CD4-positive, alpha-beta T cell (primary cell): ENCODE data around the gene NCR3LG1. TPM values are rescaled to one million over a fixed set of nuclear protein-coding genes. Genes with fewer than 3 reads are reported as not detected.
A peak's percentile ranks its signal among the peaks of the same experiment; 100 is the strongest.

Source experiments
- ATAC-seq: fragments of 200-7000 bp; cut with Tn5 transposase; one replicate; pipeline ENCODE4 v1.10.0; 2022; ENCODE audit warnings: mild to moderate bottlenecking; ENCODE audit not compliant: poor library complexity
- CTCF ChIA-PET: fragments of 350-600 bp; sonication (Branson Sonifier 250); formaldehyde crosslinking; loops from one replicate; lab custom pipeline; 2021; ENCODE audit warnings: antibody characterized with exemption, inconsistent platforms; lab: Charles Lee
- POLR2A ChIA-PET: fragments of 350-600 bp; sonication (Branson Sonifier 250); formaldehyde crosslinking; loops from one replicate; lab custom pipeline; 2021; ENCODE audit warnings: antibody characterized with exemption, inconsistent platforms; lab: Charles Lee
- DNase-seq, 14 experiments: peaks; one replicate each; pipeline ENCODE4 v3.0.0-alpha.2; 2013 to 2020; ENCODE audit warnings: mixed read lengths in 2 of 14
- H3K27ac ChIP-seq, 2 donors: one replicate each; pipeline versions ENCODE4 v1.5.1 to v1.7.0; 2013; ENCODE audit warnings: low read length in 2 of 2, low read depth in 1 of 2, mild to moderate bottlenecking in 1 of 2
- H3K27me3 ChIP-seq, 2 experiments: 1 replicate in 1 of 2; 2 replicates in 1 of 2; pipeline versions ENCODE4 v1.6.1 to v1.7.0; 2013; ENCODE audit warnings: low read length in 2 of 2, control low read depth in 1 of 2, mild to moderate bottlenecking in 1 of 2, moderate library complexity in 1 of 2; ENCODE audit not compliant: insufficient read depth in 2 of 2, control insufficient read depth in 1 of 2
- H3K36me3 ChIP-seq: one replicate; pipeline ENCODE4 v1.6.1; 2013; ENCODE audit warnings: low read length, control low read depth; ENCODE audit not compliant: insufficient read depth
- H3K4me1 ChIP-seq: one replicate; pipeline ENCODE4 v1.6.1; 2013; ENCODE audit warnings: low read length, control low read depth; ENCODE audit not compliant: insufficient read depth
- H3K4me3 ChIP-seq: one replicate; pipeline ENCODE4 v1.5.1; 2013; ENCODE audit warnings: mild to moderate bottlenecking, low read length, moderate library complexity
- H3K9me3 ChIP-seq, 2 experiments: 1 replicate in 1 of 2; 2 replicates in 1 of 2; pipeline versions ENCODE4 v1.6.1 to v1.7.0; 2013; ENCODE audit warnings: low read length in 2 of 2, mild to moderate bottlenecking in 2 of 2, control low read depth in 1 of 2, moderate library complexity in 1 of 2; ENCODE audit not compliant: control insufficient read depth in 1 of 2, insufficient read depth in 1 of 2
- H3K27ac Mint-ChIP-seq: one replicate; pipeline ENCODE4 v1.8.0; 2020; ENCODE audit warnings: mixed read lengths
- H3K27me3 Mint-ChIP-seq: one replicate; pipeline ENCODE4 v1.8.0; 2021; ENCODE audit warnings: mixed read lengths
- H3K36me3 Mint-ChIP-seq: one replicate; pipeline ENCODE4 v1.8.0; 2021; ENCODE audit warnings: low read depth, mixed read lengths
- H3K4me1 Mint-ChIP-seq: one replicate; pipeline ENCODE4 v1.8.0; 2021; ENCODE audit warnings: low read depth, mixed read lengths
- H3K4me3 Mint-ChIP-seq: one replicate; pipeline ENCODE4 v1.8.0; 2020; ENCODE audit warnings: mild to moderate bottlenecking, mixed read lengths
- H3K9me3 Mint-ChIP-seq: one replicate; pipeline ENCODE4 v1.8.0; 2020; ENCODE audit warnings: mixed read lengths
- intact Hi-C, 2 experiments: fragments of 100-400 bp; cut with DNase I in 1 of 2; cut with micrococcal nuclease in 1 of 2; formaldehyde crosslinking; loops; one replicate each; pipeline versions ENCODE4 v1.15.1 to v1.9.0; 2023 to 2025; cut with DNase I, micrococcal nuclease
- total RNA-seq, 174 experiments: library from RNA in 2 of 174; stranded (reverse) in 2 of 174; gene quantifications; one replicate each; pipeline ENCODE4 v1.2.3 and lab custom pipeline; 2021 to 2026
- TF ChIP-seq, protein P1 (sequence below): fragments of 200-600 bp; IDR thresholded peaks from one replicate; pipeline ENCODE4 v1.8.0; 2022; ENCODE audit warnings: antibody characterized with exemption, mild to moderate bottlenecking

NCR3LG1 gene
- total RNA-seq, 2 experiments from 2014 or later, result 2.2 to 2.4 TPM

- H3K4me3 ChIP-seq, result no peak overlapping the region
- no peaks in the 10 kb centered on the region for H3K27me3 ChIP-seq
- ChIA-PET CTCF (interaction anchor here (0.6 to 1.4 kb wide), 3 partner anchors 12 to 72 kb away, joined by 3 read pairs; no protein-coding TSS in a partner anchor), POLR2A (interaction anchor here (1.1 to 1.6 kb wide), 2 partner anchors 18 to 58 kb away, joined by 3 to 7 read pairs; no protein-coding TSS in a partner anchor)
- H3K4me1 Mint-ChIP-seq, result peaks cover 15% of the 10 kb centered on the region
- no peak overlapping the region for H3K27ac ChIP-seq
- peaks cover 24% of the 10 kb centered on the region for H3K36me3 ChIP-seq
- H3K4me3 Mint-ChIP-seq, result no peak overlapping the region
- no peaks in the 10 kb centered on the region for H3K9me3 Mint-ChIP-seq
- H3K4me1 ChIP-seq, result peaks cover 8% of the 10 kb centered on the region
- DNase-seq, result peak in 3 of 14 experiments; percentile 5 to 40 (median 20)
- no peaks in the 10 kb centered on the region for H3K9me3 ChIP-seq
- peak overlapping the region; percentile 85 for H3K27ac Mint-ChIP-seq
- TF ChIP-seq, protein P1, sequence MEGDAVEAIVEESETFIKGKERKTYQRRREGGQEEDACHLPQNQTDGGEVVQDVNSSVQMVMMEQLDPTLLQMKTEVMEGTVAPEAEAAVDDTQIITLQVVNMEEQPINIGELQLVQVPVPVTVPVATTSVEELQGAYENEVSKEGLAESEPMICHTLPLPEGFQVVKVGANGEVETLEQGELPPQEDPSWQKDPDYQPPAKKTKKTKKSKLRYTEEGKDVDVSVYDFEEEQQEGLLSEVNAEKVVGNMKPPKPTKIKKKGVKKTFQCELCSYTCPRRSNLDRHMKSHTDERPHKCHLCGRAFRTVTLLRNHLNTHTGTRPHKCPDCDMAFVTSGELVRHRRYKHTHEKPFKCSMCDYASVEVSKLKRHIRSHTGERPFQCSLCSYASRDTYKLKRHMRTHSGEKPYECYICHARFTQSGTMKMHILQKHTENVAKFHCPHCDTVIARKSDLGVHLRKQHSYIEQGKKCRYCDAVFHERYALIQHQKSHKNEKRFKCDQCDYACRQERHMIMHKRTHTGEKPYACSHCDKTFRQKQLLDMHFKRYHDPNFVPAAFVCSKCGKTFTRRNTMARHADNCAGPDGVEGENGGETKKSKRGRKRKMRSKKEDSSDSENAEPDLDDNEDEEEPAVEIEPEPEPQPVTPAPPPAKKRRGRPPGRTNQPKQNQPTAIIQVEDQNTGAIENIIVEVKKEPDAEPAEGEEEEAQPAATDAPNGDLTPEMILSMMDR, result no peak
- intact Hi-C loops, result no loop called here
- H3K27me3 Mint-ChIP-seq, result no peaks in the 10 kb centered on the region
- H3K36me3 Mint-ChIP-seq, result peaks cover 56% of the 10 kb centered on the region
- ATAC-seq, result peak; percentile 80
These were observed 17.6 kb upstream of the NCR3LG1 start for GRCh38 chr11:17333799-17334586.

GRCh38 chr11:17343257-17343656 is 8.3 kb upstream of the NCR3LG1 start:
- H3K36me3 Mint-ChIP-seq, result peaks cover 13% of the 10 kb centered on the region
- TF ChIP-seq, protein P1, result no peak
- no peak overlapping the region for H3K27ac Mint-ChIP-seq
- CTCF ChIA-PET, result no interaction called here
- H3K4me1 ChIP-seq, result no peaks in the 10 kb centered on the region
- intact Hi-C loops, result no loop called here
- DNase-seq (no peak), ATAC-seq (no peak)
- no peak overlapping the region for H3K4me3 ChIP-seq
- H3K9me3 ChIP-seq, result no peaks in the 10 kb centered on the region
- no peak overlapping the region for H3K4me3 Mint-ChIP-seq
- H3K27me3 ChIP-seq, result no peaks in the 10 kb centered on the region
- no peaks in the 10 kb centered on the region for H3K27me3 Mint-ChIP-seq
- H3K27ac ChIP-seq, result no peak overlapping the region
- no peaks in the 10 kb centered on the region for H3K4me1 Mint-ChIP-seq
- no peaks in the 10 kb centered on the region for H3K36me3 ChIP-seq
- POLR2A ChIA-PET, result no interaction called here
- H3K9me3 Mint-ChIP-seq, result no peaks in the 10 kb centered on the region

DNA sequence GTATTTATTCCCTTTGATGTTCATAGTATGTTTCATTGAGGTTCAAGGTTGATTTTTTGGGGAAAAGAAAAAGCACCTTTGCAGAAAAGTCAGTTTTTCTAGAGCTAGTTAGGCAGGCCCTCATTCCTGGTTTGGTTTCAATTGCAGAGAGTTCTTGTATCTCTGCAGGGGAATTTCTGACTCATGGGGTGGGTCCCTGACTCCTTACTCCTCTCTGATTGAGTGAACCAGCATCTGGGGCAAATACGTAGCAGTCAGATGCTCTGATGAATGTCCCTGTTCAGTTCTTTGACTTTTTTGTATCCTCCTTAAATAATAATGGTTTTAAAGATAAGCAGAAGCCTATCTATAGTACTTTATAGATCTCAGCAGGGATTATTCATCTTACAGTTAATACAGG is 7.7 kb upstream of the NCR3LG1 start:
- Mint-ChIP-seq H3K9me3 (no peaks in the 10 kb centered on the region), H3K4me1 (no peaks in the 10 kb centered on the region), H3K27ac (no peak overlapping the region), H3K36me3 (peaks cover 13% of the 10 kb centered on the region), H3K27me3 (no peaks in the 10 kb centered on the region), H3K4me3 (no peak overlapping the region)
- CTCF ChIA-PET, result no interaction called here
- TF ChIP-seq, protein P1, result no peak
- POLR2A ChIA-PET, result no interaction called here
- intact Hi-C loops, result no loop called here
- no peak overlapping the region for H3K27ac ChIP-seq
- no peaks in the 10 kb centered on the region for H3K4me1 ChIP-seq
- no peak overlapping the region for H3K4me3 ChIP-seq
- no peaks in the 10 kb centered on the region for H3K9me3 ChIP-seq
- no peaks in the 10 kb centered on the region for H3K36me3 ChIP-seq
- DNase-seq (no peak), ATAC-seq (no peak)
- H3K27me3 ChIP-seq, result no peaks in the 10 kb centered on the region
